Central memory CD8-positive, alpha-beta T cell (primary cell): ENCODE data around the gene MAML3.

Experiments
- ATAC-seq: fragments of 150-1000 bp; cut with Tn5 transposase; replicated peaks from 2 replicates; pipeline ENCODE4 v1.10.0; 2022; ENCODE audit warnings: mild to moderate bottlenecking, moderate FRiP score, moderate number of reproducible peaks; ENCODE audit not compliant: poor library complexity, severe bottlenecking; ENCODE audit errors: extremely low read depth
- DNase-seq, 2 donors: peaks; one replicate each; pipeline ENCODE4 v3.0.0; 2021; ENCODE audit warnings: low spot score in 2 of 2
- H3K27ac Mint-ChIP-seq: one replicate; pipeline ENCODE4 v1.8.0; 2022; ENCODE audit warnings: low read depth, mild to moderate bottlenecking, moderate library complexity, mixed read lengths
- H3K27me3 Mint-ChIP-seq: one replicate; pipeline ENCODE4 v1.8.0; 2022; ENCODE audit warnings: mixed read lengths
- H3K36me3 Mint-ChIP-seq: one replicate; pipeline ENCODE4 v1.8.0; 2022; ENCODE audit warnings: mild to moderate bottlenecking, moderate library complexity, mixed read lengths; ENCODE audit not compliant: insufficient read depth
- H3K4me1 Mint-ChIP-seq: one replicate; pipeline ENCODE4 v1.8.0; 2022; ENCODE audit warnings: mixed read lengths
- H3K4me3 Mint-ChIP-seq: one replicate; pipeline ENCODE4 v1.8.0; 2022; ENCODE audit warnings: mild to moderate bottlenecking, moderate library complexity, mixed read lengths
- H3K9me3 Mint-ChIP-seq: one replicate; pipeline ENCODE4 v1.8.0; 2022; ENCODE audit warnings: mixed read lengths

Gene MAML3

DNA sequence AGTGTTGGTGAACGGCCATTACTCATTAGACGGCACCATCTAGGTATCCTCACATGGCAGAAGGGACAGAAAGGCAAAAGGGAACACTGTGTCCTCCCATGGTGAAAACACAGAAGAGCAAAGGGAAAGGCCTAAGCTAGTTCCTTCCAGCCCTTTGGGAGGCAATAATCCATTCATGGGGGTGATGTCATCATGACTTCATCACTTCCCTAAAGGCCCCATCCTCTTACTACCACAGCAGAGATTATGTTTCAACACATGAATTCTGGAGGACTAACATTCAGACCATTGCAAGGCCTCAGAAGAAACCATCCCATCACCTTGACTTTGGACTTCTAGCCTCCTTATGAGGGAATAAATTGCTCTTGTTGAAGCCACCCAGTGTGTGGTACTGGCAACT lies 250.1 kb downstream of the MAML3 start:
- H3K4me3 Mint-ChIP-seq = no peak overlapping the region
- ATAC-seq (no peak), DNase-seq (no peak)
- peaks cover 5% of the 10 kb centered on the region for H3K9me3 Mint-ChIP-seq
- H3K27me3 Mint-ChIP-seq = peaks cover 13% of the 10 kb centered on the region
- H3K36me3 Mint-ChIP-seq = no peaks in the 10 kb centered on the region
- no peak overlapping the region for H3K27ac Mint-ChIP-seq
- no peaks in the 10 kb centered on the region for H3K4me1 Mint-ChIP-seq

GRCh38 chr4:139902321-139903320 lies 251.4 kb downstream of the MAML3 start:
- Mint-ChIP-seq H3K27ac (no peak overlapping the region), H3K36me3 (no peaks in the 10 kb centered on the region), H3K4me1 (no peaks in the 10 kb centered on the region), H3K27me3 (peaks cover 13% of the 10 kb centered on the region), H3K4me3 (no peak overlapping the region), H3K9me3 (peaks cover 5% of the 10 kb centered on the region)
- ATAC-seq (no peak), DNase-seq (no peak)

DNA sequence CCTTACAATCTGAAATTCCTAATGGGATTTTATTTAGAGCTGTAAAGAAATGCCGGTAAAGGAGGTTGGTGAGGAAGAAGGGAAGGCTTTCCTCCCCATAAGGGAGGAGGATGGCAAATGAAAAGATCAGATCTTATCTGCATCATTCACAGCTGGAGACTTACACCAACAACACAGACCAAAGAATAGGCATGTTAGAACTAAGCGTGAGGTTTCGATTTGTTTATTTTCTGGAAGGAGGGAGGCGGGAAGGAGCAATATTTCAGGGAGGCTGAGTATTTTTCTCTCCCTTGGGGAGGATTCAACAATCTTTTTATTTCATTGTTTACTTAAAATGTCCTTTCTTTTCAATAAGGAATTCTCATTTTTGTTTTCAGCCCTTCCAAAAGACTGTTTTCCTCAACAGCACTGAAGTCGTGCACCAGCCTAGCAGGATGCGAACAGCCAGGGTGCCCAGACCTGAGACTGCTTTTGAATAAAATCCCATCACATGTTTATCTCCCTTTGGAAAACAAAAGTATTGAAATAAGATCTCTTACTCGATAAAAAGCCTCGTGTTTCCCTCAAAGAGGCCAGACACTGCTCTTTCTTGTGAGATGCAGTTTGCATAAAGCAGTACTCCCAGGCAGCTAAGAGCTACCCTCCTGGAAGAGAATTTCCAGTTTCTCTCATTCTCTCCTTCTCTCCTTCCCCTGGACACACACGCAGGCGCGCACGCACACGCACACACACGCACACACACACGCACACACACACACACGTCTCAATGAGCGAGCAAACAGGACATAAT lies 252.3 kb downstream of the MAML3 start:
- Mint-ChIP-seq H3K27me3 (peaks cover 13% of the 10 kb centered on the region), H3K4me1 (no peaks in the 10 kb centered on the region), H3K9me3 (peaks cover 5% of the 10 kb centered on the region), H3K36me3 (no peaks in the 10 kb centered on the region), H3K27ac (no peak overlapping the region), H3K4me3 (no peak overlapping the region)
- ATAC-seq (no peak), DNase-seq (no peak)

GRCh38 chr4:139900964-139901376 lies 253.0 kb downstream of the MAML3 start:
- no peaks in the 10 kb centered on the region for H3K4me1 Mint-ChIP-seq
- ATAC-seq (no peak), DNase-seq (no peak)
- no peak overlapping the region for H3K4me3 Mint-ChIP-seq
- H3K9me3 Mint-ChIP-seq = peaks cover 5% of the 10 kb centered on the region
- no peaks in the 10 kb centered on the region for H3K36me3 Mint-ChIP-seq
- peaks cover 13% of the 10 kb centered on the region for H3K27me3 Mint-ChIP-seq
- no peak overlapping the region for H3K27ac Mint-ChIP-seq

DNA sequence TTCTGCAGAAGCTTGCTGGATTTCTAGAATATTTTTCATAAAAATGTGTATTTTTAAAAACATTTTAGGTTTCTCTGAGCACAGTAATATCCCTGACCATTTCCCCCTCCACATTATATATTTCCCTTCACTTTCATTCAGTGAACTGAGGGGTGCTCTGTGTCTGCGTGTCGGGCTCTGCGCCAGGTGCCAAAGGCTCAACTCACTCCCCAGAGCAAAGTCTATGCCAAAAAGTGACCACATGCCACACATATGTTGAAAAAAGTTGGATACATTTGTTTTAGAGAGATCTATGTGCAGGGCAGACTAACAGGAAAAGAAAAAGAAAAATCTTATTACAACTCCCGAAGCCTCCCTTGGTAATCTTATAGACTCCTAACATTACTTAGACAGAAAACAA lies 254.6 kb downstream of the MAML3 start:
- Mint-ChIP-seq H3K4me1 (no peaks in the 10 kb centered on the region), H3K4me3 (no peak overlapping the region), H3K36me3 (no peaks in the 10 kb centered on the region), H3K27me3 (peaks cover 13% of the 10 kb centered on the region), H3K9me3 (peaks cover 5% of the 10 kb centered on the region), H3K27ac (no peak overlapping the region)
- ATAC-seq (no peak), DNase-seq (no peak)

GRCh38 chr4:139898293-139898692 lies 255.7 kb downstream of the MAML3 start:
- no peaks in the 10 kb centered on the region for H3K4me1 Mint-ChIP-seq
- H3K36me3 Mint-ChIP-seq = no peaks in the 10 kb centered on the region
- no peaks in the 10 kb centered on the region for H3K9me3 Mint-ChIP-seq
- H3K27ac Mint-ChIP-seq = no peak overlapping the region
- H3K4me3 Mint-ChIP-seq = no peak overlapping the region
- ATAC-seq (no peak), DNase-seq (no peak)
- peaks cover 11% of the 10 kb centered on the region for H3K27me3 Mint-ChIP-seq

DNA sequence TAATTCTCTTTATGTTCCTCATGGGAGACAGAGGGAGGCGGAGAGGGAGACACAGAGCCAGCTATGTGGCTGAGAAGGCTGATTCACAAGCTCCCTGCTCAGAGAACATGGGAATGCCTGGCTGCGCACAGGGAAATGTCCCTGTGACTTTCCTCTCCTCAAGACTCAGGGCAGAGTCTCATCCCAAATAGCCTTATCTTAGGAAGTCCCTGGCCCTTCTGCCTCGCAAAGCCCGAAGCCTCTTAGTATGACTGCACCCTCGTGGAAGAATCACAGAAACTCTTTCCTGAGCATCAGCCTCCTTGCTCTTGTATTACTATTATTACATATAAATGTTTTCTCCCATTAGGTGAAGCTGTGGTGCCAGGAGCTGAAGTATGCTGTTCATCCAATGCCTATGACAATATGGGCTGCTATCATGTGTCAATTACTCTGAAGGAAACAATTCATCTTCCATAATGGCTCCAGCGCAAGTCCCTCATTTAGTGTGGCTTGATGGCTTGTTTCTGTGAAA lies 257.8 kb downstream of the MAML3 start:
- no peak for ATAC-seq
- Mint-ChIP-seq H3K36me3 (no peaks in the 10 kb centered on the region), H3K4me3 (no peak overlapping the region), H3K9me3 (no peaks in the 10 kb centered on the region), H3K27me3 (no peaks in the 10 kb centered on the region), H3K4me1 (no peaks in the 10 kb centered on the region), H3K27ac (no peak overlapping the region)
- no peak for DNase-seq

DNA sequence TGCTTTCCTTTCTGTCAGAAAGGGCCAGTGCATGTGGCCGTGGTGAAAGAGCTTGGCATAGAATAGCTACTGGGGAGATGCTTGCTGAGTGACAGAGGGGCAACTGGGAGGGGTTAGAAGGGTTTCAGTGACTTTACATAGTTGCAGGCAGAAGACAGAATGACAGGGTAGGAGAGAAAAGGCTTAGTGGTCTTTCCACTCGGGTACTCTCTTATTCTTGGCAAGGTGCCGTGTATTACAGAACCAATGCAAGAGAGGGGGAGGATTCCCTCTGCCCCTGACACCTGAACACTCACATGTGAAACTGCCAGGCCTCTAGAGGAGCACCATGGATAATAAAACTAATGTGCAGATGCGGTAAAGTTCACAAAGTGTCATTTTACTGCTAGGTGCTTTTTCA lies 260.2 kb downstream of the MAML3 start:
- ATAC-seq (no peak), DNase-seq (no peak)
- Mint-ChIP-seq H3K27ac (no peak overlapping the region), H3K9me3 (no peaks in the 10 kb centered on the region), H3K4me1 (no peaks in the 10 kb centered on the region), H3K27me3 (no peaks in the 10 kb centered on the region), H3K36me3 (peaks cover 4% of the 10 kb centered on the region), H3K4me3 (no peak overlapping the region)

GRCh38 chr4:139892973-139893736 lies 260.8 kb downstream of the MAML3 start:
- Mint-ChIP-seq H3K36me3 (peaks cover 4% of the 10 kb centered on the region), H3K9me3 (no peaks in the 10 kb centered on the region), H3K27ac (no peak overlapping the region), H3K4me3 (no peak overlapping the region), H3K27me3 (no peaks in the 10 kb centered on the region), H3K4me1 (no peaks in the 10 kb centered on the region)
- DNase-seq = no peak
- no peak for ATAC-seq

DNA sequence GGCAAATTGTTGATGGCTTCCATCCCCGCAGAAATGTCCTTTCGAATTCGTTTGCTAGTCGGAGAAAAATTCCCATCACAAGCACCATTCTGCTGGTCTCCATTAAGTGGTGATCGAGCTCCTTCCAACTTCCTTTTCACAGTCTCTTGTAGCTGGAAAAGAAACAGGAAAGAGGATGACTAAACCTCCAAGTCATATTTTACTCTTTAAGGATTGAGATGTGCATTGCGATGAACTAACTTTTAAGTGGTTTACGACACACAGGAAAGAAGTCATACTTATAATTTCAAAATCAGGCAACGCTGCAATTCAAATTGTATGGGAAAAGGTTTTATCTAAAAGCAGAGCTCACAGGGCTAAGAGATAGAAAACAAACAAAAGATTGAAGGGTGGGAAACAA lies 263.2 kb downstream of the MAML3 start:
- Mint-ChIP-seq H3K27ac (no peak overlapping the region), H3K36me3 (peaks cover 4% of the 10 kb centered on the region), H3K27me3 (no peaks in the 10 kb centered on the region), H3K4me3 (no peak overlapping the region), H3K4me1 (no peaks in the 10 kb centered on the region), H3K9me3 (no peaks in the 10 kb centered on the region)
- DNase-seq (no peak), ATAC-seq (no peak)

DNA sequence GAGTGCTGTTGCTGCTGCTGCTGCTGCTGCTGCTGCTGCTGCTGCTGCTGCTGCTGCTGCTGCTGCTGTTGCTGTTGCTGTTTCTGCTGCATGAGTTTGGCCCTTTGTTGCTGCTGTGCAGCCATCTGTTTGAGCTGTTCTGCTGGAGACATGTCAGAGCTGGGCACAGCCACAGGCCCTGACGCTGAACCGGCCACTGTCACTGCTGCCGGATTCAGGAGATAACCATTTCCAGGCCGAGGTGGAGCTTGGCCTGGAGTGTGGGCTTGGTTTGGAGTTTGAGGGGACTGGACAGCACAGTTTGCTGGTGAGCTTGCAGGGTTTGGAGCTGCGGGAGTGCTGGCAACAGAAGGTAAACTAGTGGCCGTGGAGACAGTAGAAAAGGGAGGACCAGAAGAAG lies 264.1 kb downstream of the MAML3 start:
- no peaks in the 10 kb centered on the region for H3K4me1 Mint-ChIP-seq
- no peak overlapping the region for H3K27ac Mint-ChIP-seq
- ATAC-seq (no peak), DNase-seq (no peak)
- peaks cover 4% of the 10 kb centered on the region for H3K36me3 Mint-ChIP-seq
- peaks cover under 1% of the 10 kb centered on the region for H3K9me3 Mint-ChIP-seq
- peaks cover 3% of the 10 kb centered on the region for H3K27me3 Mint-ChIP-seq
- H3K4me3 Mint-ChIP-seq = no peak overlapping the region

- Mint-ChIP-seq H3K36me3 (peaks cover 4% of the 10 kb centered on the region), H3K4me1 (no peaks in the 10 kb centered on the region), H3K27me3 (peaks cover 9% of the 10 kb centered on the region), H3K9me3 (peaks cover 5% of the 10 kb centered on the region), H3K27ac (no peak overlapping the region), H3K4me3 (no peak overlapping the region)
- DNase-seq = no peak
- ATAC-seq = no peak
Measured at GRCh38 chr4:139889264-139889663, 264.7 kb downstream of the MAML3 start.
